HG03378 (cell line): ENCODE data around the gene ZNF652.
"Not testable (repeated sequence)": the region's sequence is repeated elsewhere in the genome, so short reads cannot be mapped to it uniquely, and the experiment has no call there.

ENCODE experiments used
- ATAC-seq: cut with Tn5 transposase; IDR thresholded peaks from one replicate; pipeline ENCODE4 v1.9.1; 2021; ENCODE audit warnings: mild to moderate bottlenecking, moderate library complexity; ENCODE audit not compliant: unreplicated experiment

The ZNF652 gene

DNA sequence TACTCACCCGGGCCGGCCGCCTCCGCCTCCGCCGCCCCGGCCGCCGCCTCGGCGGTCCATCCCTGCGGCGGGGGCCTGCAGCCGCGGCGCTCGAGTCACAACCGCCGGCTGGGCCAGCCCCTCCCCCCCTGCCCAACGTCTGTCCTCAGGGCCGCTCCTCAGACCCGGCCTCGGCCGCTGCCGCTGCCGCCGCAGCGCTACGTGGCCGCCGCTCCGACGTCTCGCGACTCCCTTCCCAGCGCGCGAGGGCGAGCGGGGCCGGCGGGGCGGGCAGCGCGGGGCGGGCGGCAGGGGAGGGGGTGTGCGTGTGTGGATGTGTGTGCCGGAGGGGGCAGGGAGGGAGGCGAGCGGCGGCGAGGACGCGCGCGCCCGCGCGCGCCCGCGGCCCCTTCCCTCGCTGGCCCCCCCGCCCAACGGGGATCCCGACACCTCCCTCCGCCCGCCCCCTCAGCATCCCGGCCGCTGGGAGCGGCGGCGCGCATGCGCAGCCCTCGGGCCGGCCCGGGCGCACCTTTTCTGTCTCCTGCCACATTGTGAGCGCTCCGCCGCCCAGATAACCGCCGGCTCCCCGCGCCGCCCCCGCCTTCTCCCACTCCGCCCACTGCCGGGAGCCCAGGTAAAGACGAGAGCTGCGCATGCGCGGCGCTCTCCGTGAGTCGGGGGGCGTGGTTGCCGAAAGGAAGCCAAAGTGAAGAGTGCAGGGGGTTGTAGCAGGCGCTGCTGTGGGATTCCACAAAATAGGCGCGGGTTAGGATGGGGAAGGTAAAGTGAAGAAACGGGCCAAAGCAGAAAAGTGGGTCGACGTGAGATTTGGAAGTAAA, at the start of gene ZNF652:
TSS of gene ZNF652 (minus strand) at position 349 of the 821 bp plus-strand sequence. CDS start 44,525 bp downstream, outside the sequence.
- ATAC-seq = peak; percentile 35

- no peak for ATAC-seq
These were observed 47.0 kb upstream of the ZNF652 start for GRCh38 chr17:49409066-49409465.

DNA sequence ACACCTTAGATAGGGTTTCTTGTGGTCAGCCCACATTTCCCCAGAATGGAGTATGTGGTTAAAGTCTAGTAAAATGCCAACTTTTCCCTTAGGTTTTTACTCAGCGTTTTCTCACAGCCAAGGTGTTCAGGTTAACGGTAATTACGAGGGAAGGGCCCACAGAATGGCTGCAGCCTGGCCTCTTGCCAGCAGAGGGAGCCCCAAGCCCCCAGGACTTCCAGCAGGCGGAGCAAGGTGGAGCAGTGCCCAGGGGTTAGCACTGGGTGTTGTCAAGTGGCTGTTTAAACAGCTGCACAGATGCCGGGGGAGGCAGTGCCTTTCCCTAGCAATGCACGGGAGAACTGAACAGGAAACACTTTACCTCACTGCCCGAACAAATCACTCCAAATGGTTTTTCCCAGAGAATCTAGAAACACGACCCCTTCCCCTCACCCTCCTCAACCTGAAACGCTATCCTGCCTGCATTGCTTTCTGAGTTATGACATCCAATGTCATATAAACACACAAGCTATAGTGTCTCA, 46.0 kb upstream of the ZNF652 start:
- ATAC-seq = peak; percentile 54

GRCh38 chr17:49407086-49407485, 45.0 kb upstream of the ZNF652 start:
- no peak for ATAC-seq

GRCh38 chr17:49406421-49407061, 44.5 kb upstream of the ZNF652 start:
- ATAC-seq = no peak

DNA sequence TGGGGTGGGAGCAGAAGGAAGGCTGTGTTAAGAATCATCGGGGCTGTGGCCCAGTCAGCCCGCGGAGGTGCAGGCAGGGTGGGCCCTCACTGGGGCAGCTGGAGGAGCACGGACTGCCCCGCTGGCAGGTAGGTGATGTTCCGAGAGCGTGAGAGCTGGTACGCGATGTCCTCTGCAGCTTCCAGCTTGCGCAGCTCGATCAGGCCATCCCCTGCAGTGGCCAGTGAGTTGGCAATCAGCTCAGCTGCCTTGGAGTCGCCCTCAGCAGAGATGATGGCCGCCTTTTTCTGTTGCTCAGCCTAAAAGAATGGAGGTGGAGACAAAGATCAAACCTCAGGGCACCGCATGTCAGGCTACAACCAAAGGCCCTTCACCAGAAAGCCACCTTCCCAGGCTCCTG, 42.9 kb upstream of the ZNF652 start:
- ATAC-seq = no peak

DNA sequence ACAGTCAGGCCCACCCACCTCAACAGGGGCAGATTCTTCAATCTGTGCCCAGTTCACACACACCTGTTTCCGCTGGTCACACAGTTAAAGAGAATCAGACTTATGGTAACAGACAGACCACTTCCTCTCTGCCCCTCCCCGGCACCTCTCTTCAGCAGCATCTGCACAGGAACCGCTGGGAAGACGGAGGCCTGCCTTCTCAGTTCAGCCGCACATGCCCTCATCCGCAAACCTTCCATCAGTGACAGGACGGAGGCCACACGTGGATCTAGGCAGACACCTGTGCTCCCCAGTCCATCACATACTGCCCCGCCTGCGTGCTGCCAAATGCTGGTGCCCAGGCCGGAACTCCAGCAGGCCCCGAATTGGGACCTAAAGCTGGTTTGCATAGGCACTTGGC, 42.3 kb upstream of the ZNF652 start:
- ATAC-seq = no peak

DNA sequence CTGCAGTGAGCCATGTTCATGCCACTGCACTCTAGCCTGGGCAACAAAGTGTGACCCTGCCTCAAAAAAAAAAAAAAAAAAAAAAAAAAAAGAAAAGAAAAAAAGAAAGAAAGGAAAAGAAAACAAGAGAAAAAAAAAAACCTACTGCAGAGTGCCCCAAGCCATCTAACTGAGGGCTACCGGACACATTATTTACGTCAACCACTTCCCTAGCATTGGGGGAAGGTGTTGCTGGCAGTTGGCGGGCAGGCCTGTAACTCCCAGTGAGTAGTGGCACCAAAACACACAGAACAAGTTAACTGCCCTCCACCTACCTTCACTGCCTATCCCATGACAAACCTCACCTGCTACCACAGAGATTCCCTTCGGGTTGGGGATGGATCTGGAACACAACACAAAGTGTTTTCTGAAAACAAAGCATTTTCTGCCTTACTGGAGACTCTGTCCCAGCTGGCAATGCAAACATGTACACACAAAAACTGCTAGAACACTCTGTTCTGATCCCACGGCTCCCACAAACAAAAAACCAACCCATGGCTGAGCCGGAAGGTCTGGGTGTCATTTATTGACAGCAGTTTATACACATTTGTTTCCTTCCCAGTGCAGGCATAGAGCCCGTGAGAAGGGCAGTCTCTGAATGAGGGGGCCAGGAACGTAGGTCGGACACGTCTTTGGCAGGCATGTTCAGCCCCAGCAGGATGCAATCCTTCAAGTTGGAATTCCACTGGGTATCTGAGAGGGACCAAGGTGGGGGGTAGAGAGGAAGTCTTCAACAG, 41.7 kb upstream of the ZNF652 start:
- ATAC-seq = no peak

- no peak for ATAC-seq
These were observed 40.7 kb upstream of the ZNF652 start for GRCh38 chr17:49402706-49403105.

DNA sequence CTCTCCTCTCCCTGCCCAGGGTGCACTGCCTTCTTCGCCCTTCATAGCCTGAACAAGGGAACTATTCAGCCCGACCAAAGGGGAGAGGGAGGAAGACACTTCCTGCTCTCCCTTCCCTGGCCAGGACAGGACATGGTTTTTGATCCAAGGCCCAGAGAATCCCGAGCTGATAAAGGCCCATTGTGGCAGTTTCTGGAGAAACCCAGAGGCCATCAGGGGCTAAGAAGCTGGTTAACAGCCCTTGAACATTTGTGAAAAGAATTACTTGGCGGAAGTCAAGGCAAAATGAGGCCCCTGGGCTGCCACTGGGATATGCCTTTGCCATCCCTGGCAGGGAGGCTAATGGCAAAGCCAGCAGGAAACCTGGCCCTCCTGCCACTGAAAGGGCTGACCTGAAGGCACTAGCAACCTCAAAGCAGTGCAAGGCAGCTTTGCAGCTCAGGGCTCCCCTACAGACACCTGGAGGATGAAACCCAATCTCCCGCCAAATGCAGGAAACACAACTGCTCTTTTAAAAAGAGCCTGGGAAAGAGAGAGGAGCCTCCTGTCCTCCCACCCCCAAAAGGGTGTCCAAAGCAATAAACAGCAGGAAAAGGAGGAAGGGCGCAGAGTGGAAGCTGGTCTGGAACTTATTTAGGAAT, 40.0 kb upstream of the ZNF652 start:
- no peak for ATAC-seq

DNA sequence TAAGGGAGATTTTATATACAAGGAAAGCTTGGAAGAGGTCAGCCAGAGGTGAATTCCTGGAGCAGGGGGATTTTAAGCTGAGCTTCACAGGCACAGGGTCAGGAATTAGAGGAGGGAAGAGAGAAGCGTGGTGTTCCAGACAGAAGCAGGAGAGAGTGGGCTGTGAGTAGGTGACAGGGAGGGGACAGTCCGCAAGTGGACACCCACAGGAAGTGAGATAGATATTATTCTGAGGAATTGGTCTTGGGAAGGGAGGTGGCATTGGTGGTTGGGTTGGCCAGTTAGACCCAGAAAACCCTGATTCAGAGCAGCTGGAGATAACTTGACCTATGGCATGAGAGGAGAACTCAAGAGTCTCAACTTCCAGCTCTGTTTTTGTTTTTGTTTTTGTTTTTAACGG, 37.9 kb upstream of the ZNF652 start:
- no peak for ATAC-seq

GRCh38 chr17:49397586-49397985, 35.5 kb upstream of the ZNF652 start:
- no peak for ATAC-seq

GRCh38 chr17:49393491-49394255, 31.6 kb upstream of the ZNF652 start:
- ATAC-seq = no peak

DNA sequence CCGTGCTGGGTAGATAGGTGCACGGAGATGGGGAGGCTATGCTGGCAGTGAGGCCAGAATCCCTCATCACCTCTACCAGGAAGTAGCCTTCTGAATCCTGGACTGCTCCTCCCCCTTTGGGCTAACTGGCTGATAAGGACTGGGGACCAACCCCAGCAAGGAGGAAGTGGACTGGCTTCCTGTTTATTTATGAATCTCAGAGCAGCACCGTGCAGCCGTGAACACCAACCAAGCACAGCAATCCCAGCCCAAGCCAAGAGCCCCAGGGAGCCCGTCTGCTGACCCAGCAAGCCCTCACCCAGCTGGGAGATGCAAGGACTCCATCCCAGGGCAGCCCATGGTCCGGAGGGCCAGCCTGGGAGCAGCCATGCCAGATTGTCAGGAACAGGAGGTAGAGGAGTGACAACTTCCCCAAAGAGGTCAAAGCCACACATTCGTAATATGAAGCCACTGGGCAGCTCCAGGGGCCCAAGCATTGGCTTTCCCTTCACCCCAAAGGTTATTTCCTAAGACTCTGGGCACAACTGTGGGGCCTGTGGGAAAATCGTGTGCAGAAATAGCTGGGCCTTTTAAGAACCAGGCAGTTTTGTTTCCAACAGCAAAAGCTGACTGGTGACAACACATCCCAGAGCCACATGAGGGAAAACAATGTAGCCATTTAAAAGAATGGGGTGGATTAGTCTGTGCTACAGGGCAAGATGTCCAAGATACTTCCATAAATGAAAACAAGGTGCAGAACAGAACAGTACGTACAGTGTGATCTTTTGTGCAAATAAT, 28.7 kb upstream of the ZNF652 start:
- ATAC-seq = no peak

- not testable (repeated sequence) for ATAC-seq
These were observed 27.7 kb upstream of the ZNF652 start for GRCh38 chr17:49389514-49390347.

- ATAC-seq = no peak
These were observed 26.9 kb upstream of the ZNF652 start for GRCh38 chr17:49388692-49389513.

DNA sequence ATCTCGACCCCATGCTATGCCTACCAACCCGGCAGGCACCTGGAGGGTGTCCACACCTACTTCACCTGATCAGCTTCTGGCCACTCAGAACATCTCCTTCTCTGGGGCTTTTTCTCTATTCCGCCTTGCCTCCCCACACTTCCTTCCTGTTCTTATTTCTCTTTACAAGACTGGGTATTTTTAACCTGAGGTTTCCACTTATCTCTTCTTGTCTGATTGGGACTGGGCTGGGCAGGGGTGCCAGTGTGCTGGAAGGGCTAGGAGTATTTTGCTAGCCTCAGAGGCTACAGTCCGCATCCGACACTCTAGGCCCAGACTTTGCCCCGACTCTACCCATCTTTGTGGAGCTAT, 26.2 kb upstream of the ZNF652 start:
- ATAC-seq = peak; percentile 43
